Upper lobe of left lung (tissue), 4 donors: Measurements from ENCODE around the gene PCDHA10.

Experiments
- EP300 ChIP-seq, 4 donors: sonication (generic); formaldehyde crosslinking; IDR thresholded peaks; one replicate each; pipeline ENCODE4 v1.5.1; 2017; ENCODE audit warnings: antibody characterized with exemption in 4 of 4, control low read depth in 2 of 4
- POLR2A ChIP-seq, 4 donors: fragments of 450-650 bp; IDR thresholded peaks; one replicate each; pipeline ENCODE4 v1.5.1; 2016 to 2017; ENCODE audit warnings: antibody characterized with exemption in 4 of 4, mild to moderate bottlenecking in 2 of 4
- POLR2AphosphoS5 ChIP-seq, 2 donors: sonication (generic); formaldehyde crosslinking; IDR thresholded peaks; one replicate each; pipeline ENCODE4 v1.5.1; 2017; ENCODE audit warnings: antibody characterized with exemption in 2 of 2
- TF ChIP-seq, protein P1 (sequence below), 6 experiments: fragments of 450-650 bp in 4 of 6; fragments of 200-600 bp in 2 of 6; sonication (generic) in 2 of 6; IDR thresholded peaks; one replicate each; pipeline ENCODE4 v1.5.1; 2016 to 2019; ENCODE audit warnings: antibody characterized with exemption in 6 of 6

DNA sequence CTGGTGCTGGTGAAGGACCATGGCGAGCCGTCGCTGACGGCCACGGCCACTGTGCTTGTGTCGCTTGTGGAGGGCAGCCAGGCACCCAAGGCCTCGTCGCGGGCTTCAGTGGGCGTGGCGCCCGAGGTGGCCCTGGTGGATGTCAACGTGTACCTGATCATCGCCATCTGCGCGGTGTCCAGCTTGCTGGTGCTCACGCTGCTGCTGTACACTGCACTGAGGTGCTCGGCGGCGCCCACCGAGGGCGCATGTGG lies 2.2 kb downstream of the PCDHA10 start:
- no peak for TF ChIP-seq POLR2A (IDR thresholded peaks at IDR 0.05)
- TF ChIP-seq, protein P1, sequence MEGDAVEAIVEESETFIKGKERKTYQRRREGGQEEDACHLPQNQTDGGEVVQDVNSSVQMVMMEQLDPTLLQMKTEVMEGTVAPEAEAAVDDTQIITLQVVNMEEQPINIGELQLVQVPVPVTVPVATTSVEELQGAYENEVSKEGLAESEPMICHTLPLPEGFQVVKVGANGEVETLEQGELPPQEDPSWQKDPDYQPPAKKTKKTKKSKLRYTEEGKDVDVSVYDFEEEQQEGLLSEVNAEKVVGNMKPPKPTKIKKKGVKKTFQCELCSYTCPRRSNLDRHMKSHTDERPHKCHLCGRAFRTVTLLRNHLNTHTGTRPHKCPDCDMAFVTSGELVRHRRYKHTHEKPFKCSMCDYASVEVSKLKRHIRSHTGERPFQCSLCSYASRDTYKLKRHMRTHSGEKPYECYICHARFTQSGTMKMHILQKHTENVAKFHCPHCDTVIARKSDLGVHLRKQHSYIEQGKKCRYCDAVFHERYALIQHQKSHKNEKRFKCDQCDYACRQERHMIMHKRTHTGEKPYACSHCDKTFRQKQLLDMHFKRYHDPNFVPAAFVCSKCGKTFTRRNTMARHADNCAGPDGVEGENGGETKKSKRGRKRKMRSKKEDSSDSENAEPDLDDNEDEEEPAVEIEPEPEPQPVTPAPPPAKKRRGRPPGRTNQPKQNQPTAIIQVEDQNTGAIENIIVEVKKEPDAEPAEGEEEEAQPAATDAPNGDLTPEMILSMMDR (IDR thresholded peaks at IDR 0.05), result no peak
- no peak for TF ChIP-seq EP300 (IDR thresholded peaks at IDR 0.05)
- TF ChIP-seq POLR2AphosphoS5 (IDR thresholded peaks at IDR 0.05), result no peak
